ENCODE results near the gene STAT4. TPM values are rescaled to one million over a fixed set of nuclear protein-coding genes. Genes with fewer than 3 reads are reported as not detected.
A peak's percentile ranks its signal among the peaks of the same experiment; 100 is the strongest.

STAT4 gene
- total RNA-seq (2021), result 0.44 to 0.76 TPM (median 0.44 TPM) in 3 replicates
- Bru-seq, nascent RNA, result percentile 25 among the genes with signal in this experiment
- long read RNA-seq, experiment 1, result 0 reads
- long read RNA-seq, experiment 2, result 0 reads
- long read RNA-seq, experiment 3, result 0 reads

GRCh38 chr2:191150600-191151330 lies at the start of gene STAT4:
STAT4 (minus strand) TSS chr2:191150994; CDS start chr2:191148203, 2,791 bp downstream.
- peak; percentile 97 for ATAC-seq
- Mint-ChIP-seq H3K4me1 (peaks cover 8% of the 10 kb centered on the region), H3K27ac (no peak within 1 kb of the TSS), H3K27me3 (ENCODE audit: low read depth) (peaks cover 17% of the 10 kb centered on the region), H3K4me3 (peak within 1 kb of the TSS; percentile 74), H3K36me3 (no peaks in the 10 kb centered on the region), H3K9me3 (no peaks in the 10 kb centered on the region)
- DNase-seq (ENCODE audit: low spot score), result peak; percentile 59
- ChIA-PET CTCF (interaction anchor here (0.7 to 2.0 kb wide), 6 partner anchors 14 to 137 kb away, joined by 3 to 21 read pairs (median 4); partner anchors contain the start of gene STAT1), POLR2A (interaction anchor here (0.5 to 1.1 kb wide), 2 partner anchors 74 to 95 kb away, joined by 3 to 4 read pairs; no protein-coding TSS in a partner anchor)
- TF ChIP-seq PRRX2 (CRISPR knock-in tag; IDR thresholded peaks at IDR 0.05) (no peak), PREB (CRISPR knock-in tag; IDR thresholded peaks at IDR 0.05; ENCODE audit: borderline replicate concordance) (no peak), MAX (CRISPR knock-in tag; IDR thresholded peaks at IDR 0.05) (no peak), GTF2I (CRISPR knock-in tag; conservative IDR thresholded peaks at IDR 0.05) (no peak), ELF4 (CRISPR knock-in tag; IDR thresholded peaks at IDR 0.05; ENCODE audit: low read depth) (no peak), ZNF281 (CRISPR knock-in tag; IDR thresholded peaks at IDR 0.05) (no peak), ZNF263 (CRISPR knock-in tag; IDR thresholded peaks at IDR 0.05; ENCODE audit: low read depth) (no peak), TP53 (CRISPR knock-in tag; IDR thresholded peaks at IDR 0.05) (no peak), USF2 (CRISPR knock-in tag; IDR thresholded peaks at IDR 0.05) (no peak), MYBL2 (CRISPR knock-in tag; IDR thresholded peaks at IDR 0.05) (no peak), SMAD4 (CRISPR knock-in tag; IDR thresholded peaks at IDR 0.05) (no peak), FOXP1 (CRISPR knock-in tag; IDR thresholded peaks at IDR 0.05; ENCODE audit: borderline replicate concordance) (no peak), NFE2L1 (CRISPR knock-in tag; IDR thresholded peaks at IDR 0.05) (no peak), GRHL2 (CRISPR knock-in tag; IDR thresholded peaks at IDR 0.05; ENCODE audit: insufficient replicate concordance, severe bottlenecking) (no peak), ATF6 (CRISPR knock-in tag; IDR thresholded peaks at IDR 0.05) (no peak), ZNF317 (CRISPR knock-in tag; IDR thresholded peaks at IDR 0.05; ENCODE audit: borderline replicate concordance, low read depth) (no peak), SMAD3 (CRISPR knock-in tag; IDR thresholded peaks at IDR 0.05; ENCODE audit: borderline replicate concordance) (no peak), AFF4 (CRISPR knock-in tag; IDR thresholded peaks at IDR 0.05; ENCODE audit: borderline replicate concordance) (no peak), NR3C1 (CRISPR knock-in tag; conservative IDR thresholded peaks at IDR 0.05; ENCODE audit: low read depth) (no peak), FOXJ3 (CRISPR knock-in tag; IDR thresholded peaks at IDR 0.05; ENCODE audit: borderline replicate concordance) (no peak)
